ENCODE results near the gene ZNF684. TPM values are rescaled to one million over a fixed set of nuclear protein-coding genes. Genes with fewer than 3 reads are reported as not detected.

The ZNF684 gene
- total RNA-seq, 1 donor from 2014 or later = 0.85 TPM

DNA sequence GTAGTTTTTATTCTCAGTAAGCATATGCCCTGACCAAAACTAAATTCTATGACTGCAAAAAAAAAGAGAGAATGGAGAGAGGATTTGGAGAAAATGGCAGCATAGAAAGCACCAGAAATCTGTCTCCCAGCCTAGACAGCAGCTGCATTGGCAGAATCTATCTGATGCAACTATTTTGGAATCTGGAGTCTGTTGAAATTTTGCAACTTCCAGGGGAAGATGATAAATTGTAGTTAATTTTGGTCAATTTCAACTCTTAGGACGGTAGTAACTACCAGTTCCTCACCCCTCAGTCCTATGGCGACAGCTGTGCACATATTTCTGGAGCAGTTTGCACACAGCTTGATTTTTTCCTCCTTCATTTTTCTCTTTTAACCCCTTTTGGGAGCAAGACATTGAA, 11.9 kb upstream of the ZNF684 start:
- intact Hi-C loops (cut with DNase I) = no loop called here
- H3K27ac ChIP-seq = no peak overlapping the region
- no peak overlapping the region for H3K4me3 ChIP-seq
- peaks cover 9 to 11% of the 10 kb centered on the region in 2 donors for H3K36me3 ChIP-seq
- H3K9me3 ChIP-seq = peaks cover 19 to 50% of the 10 kb centered on the region in 2 donors
- H3K4me1 ChIP-seq = no peaks in the 10 kb centered on the region
- TF ChIP-seq, protein P1, sequence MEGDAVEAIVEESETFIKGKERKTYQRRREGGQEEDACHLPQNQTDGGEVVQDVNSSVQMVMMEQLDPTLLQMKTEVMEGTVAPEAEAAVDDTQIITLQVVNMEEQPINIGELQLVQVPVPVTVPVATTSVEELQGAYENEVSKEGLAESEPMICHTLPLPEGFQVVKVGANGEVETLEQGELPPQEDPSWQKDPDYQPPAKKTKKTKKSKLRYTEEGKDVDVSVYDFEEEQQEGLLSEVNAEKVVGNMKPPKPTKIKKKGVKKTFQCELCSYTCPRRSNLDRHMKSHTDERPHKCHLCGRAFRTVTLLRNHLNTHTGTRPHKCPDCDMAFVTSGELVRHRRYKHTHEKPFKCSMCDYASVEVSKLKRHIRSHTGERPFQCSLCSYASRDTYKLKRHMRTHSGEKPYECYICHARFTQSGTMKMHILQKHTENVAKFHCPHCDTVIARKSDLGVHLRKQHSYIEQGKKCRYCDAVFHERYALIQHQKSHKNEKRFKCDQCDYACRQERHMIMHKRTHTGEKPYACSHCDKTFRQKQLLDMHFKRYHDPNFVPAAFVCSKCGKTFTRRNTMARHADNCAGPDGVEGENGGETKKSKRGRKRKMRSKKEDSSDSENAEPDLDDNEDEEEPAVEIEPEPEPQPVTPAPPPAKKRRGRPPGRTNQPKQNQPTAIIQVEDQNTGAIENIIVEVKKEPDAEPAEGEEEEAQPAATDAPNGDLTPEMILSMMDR (IDR thresholded peaks at IDR 0.05) = no peak
- no peak for DNase-seq (ENCODE audit: low spot score in 2 of 2)
- H3K27me3 ChIP-seq = no peaks in the 10 kb centered on the region

DNA sequence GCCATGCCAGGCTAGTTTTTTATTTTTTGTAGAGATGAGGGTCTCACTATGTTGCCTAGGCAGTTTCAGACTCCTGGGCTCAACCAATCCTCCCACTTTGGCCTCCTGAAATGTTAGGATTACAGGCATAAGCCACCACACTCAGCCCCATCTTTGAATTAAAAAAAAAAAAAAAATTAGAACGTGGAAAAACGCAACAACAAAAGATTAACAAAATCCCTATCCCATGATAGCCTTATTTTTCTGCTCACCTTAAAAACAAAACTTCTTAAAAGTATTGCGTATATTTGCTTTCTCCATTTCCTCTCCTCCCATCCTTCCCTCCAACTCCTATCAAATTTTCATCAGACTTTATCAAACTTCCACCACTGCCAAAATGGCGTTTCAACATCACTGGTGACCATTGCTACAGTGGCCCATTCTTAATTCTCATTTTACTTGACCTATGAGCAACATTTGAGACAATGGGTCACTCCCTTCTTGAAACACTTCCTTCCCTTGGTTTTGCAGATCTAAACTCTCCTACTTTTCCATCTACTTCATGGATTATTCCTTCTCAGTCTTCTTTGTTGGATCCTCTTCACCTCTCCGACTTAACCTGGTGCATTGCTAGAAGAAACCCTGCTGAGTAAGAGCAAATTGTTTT, 579 bp upstream of the ZNF684 start:
- peak overlapping the region; percentile 77 to 81 for H3K27ac ChIP-seq
- H3K27me3 ChIP-seq = no peaks in the 10 kb centered on the region
- H3K4me1 ChIP-seq = peaks cover 0 to 8% of the 10 kb centered on the region in 2 donors
- H3K9me3 ChIP-seq = no peaks in the 10 kb centered on the region
- DNase-seq (ENCODE audit: low spot score in 2 of 2) = no peak
- TF ChIP-seq, protein P1 (IDR thresholded peaks at IDR 0.05) = no peak
- intact Hi-C loops (cut with DNase I) = loop anchor here (1.0 to 5.0 kb wide), 2 partner anchors 54 to 136 kb away; partner anchors contain the start of genes RIMS3 and ZFP69
- peak overlapping the region; percentile 59 to 77 for H3K4me3 ChIP-seq
- H3K36me3 ChIP-seq = no peaks in the 10 kb centered on the region

DNA sequence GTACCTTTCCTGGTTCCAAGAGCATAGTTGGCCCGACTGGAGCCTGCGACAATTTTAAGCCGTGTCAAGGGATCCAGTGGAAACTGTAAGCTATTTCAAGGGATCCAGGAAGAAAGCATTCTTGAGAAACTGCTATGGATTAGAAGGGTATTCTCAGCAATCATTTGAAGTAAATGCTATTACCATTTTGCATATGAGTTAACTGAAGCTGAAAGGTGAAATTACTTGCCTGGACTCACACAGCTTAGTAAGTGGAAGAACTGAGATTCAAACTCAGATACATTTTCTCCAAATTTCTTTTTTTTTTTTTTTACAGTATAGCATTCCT, 589 bp downstream of the ZNF684 start:
- intact Hi-C loops (cut with DNase I) = loop anchor here (5.0 kb wide), 1 partner anchor 135 kb away; the partner anchor contains the start of gene RIMS3
- no peaks in the 10 kb centered on the region for H3K36me3 ChIP-seq
- DNase-seq (ENCODE audit: low spot score in 2 of 2) = no peak
- H3K4me1 ChIP-seq = peaks cover 0 to 8% of the 10 kb centered on the region in 2 donors
- peak overlapping the region; percentile 59 to 77 for H3K4me3 ChIP-seq
- TF ChIP-seq, protein P1 (IDR thresholded peaks at IDR 0.05) = no peak
- no peaks in the 10 kb centered on the region for H3K9me3 ChIP-seq
- peak overlapping the region; percentile 77 to 81 for H3K27ac ChIP-seq
- no peaks in the 10 kb centered on the region for H3K27me3 ChIP-seq

DNA sequence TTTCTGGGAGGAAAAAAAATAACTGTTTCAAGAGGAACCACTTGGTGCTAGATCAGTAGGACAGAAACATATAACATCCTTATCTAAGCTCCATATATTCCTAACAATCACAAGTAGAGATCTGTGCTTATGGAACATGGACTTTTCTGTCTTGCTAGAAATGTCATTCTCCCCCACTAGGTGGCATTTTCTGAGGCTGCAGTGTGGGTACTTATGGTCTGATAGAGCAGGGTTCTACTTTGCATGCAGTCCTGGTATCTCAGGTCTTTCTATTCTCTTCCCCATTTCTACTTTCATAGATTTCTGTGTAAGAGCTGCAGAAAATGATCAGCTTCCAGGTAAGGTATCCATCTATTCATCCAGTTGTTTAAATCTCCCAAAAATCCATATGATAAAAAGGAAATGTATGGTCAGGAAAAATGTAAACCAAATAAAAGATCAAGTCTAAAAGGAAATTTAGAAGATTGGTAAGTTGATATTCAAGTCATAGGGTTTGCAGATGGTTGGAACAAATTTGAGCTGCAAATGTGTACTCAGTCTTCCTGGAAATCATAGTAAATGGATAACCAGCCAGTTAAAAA, 1.5 kb downstream of the ZNF684 start:
- H3K36me3 ChIP-seq = peaks cover 0 to 2% of the 10 kb centered on the region in 2 donors
- H3K27me3 ChIP-seq = no peaks in the 10 kb centered on the region
- DNase-seq (ENCODE audit: low spot score in 2 of 2) = no peak
- peaks cover 0 to 8% of the 10 kb centered on the region in 2 donors for H3K4me1 ChIP-seq
- intact Hi-C loops (cut with DNase I) = loop anchor here (5.0 kb wide), 1 partner anchor 134 kb away; the partner anchor contains the start of gene RIMS3
- H3K27ac ChIP-seq = no peak overlapping the region
- TF ChIP-seq, protein P1 (IDR thresholded peaks at IDR 0.05) = peak; percentile 34 to 58 (median 57)
- peak overlapping the region in 1 of 2 donors; percentile 77 for H3K4me3 ChIP-seq
- H3K9me3 ChIP-seq = no peaks in the 10 kb centered on the region

DNA sequence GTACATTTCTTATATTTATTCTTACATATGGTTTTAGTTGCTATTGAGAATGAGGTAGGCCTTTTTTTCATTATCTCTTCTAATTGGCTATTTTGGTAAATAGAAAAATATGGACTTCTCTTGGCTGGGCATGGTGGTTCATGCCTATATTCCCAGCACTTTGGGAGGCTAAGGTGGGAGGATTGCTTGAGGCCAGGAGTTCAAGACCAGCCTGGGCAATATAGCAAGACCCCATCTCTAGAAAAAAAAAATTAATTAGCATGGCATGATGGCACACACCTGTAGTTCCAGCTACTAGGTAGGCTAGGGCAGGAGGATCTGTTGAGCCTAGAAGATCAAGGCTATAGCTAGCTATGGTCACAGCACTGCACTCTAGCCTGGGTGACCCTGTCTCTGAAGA, 3.2 kb downstream of the ZNF684 start:
- no peaks in the 10 kb centered on the region for H3K27me3 ChIP-seq
- peaks cover 0 to 4% of the 10 kb centered on the region in 2 donors for H3K36me3 ChIP-seq
- no peak for DNase-seq (ENCODE audit: low spot score in 2 of 2)
- peaks cover 0 to 8% of the 10 kb centered on the region in 2 donors for H3K4me1 ChIP-seq
- intact Hi-C loops (cut with DNase I) = loop anchor here (5.0 kb wide), 1 partner anchor 133 kb away; the partner anchor contains the start of gene RIMS3
- no peak overlapping the region for H3K27ac ChIP-seq
- no peak overlapping the region for H3K4me3 ChIP-seq
- no peaks in the 10 kb centered on the region for H3K9me3 ChIP-seq
- TF ChIP-seq, protein P1 (IDR thresholded peaks at IDR 0.05) = no peak

All from ascending aorta (tissue), 2 donors.